HG03558 (cell line): Measurements from ENCODE around the gene FER.
"Not testable (repeated sequence)": the region's sequence is repeated elsewhere in the genome, so short reads cannot be mapped to it uniquely, and the experiment has no call there.

Experiments
- ATAC-seq: cut with Tn5 transposase; IDR thresholded peaks from one replicate; pipeline ENCODE4 v1.9.1; 2021; ENCODE audit warnings: moderate number of reproducible peaks; ENCODE audit not compliant: unreplicated experiment; ENCODE audit errors: extremely low read depth

The FER gene

GRCh38 chr5:109022056-109022455 lies 274.4 kb downstream of the FER start:
- no peak for ATAC-seq

GRCh38 chr5:109025729-109026128 lies 278.0 kb downstream of the FER start:
- not testable (repeated sequence) for ATAC-seq

DNA sequence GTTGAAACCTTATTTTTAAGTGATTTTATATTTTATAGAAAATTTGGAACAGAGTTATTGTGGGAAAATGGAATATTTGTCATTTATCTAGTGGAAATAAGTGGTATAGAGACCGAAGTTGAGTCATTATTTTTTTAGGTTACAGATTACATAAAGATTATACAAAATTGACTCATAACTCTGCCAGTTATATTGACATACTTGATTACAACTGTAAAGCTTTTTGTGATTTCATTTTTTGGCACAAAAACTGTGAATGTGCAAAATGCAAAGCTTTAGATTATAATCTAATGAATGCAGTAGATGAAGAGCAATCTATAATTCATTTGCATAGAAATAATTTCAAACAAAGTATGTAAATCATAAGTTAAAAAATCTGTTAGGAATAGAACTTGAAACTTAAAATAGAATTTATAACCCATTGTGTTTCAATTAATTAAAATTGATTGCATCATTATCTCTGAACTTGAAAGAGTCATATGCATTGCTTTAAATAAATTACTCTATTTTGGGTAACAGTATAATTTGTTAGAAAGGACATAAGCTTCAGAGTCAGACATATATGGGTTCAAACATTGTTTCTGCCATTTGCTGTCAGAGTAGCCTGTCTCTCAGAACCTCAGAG lies 280.4 kb downstream of the FER start:
- no peak for ATAC-seq

DNA sequence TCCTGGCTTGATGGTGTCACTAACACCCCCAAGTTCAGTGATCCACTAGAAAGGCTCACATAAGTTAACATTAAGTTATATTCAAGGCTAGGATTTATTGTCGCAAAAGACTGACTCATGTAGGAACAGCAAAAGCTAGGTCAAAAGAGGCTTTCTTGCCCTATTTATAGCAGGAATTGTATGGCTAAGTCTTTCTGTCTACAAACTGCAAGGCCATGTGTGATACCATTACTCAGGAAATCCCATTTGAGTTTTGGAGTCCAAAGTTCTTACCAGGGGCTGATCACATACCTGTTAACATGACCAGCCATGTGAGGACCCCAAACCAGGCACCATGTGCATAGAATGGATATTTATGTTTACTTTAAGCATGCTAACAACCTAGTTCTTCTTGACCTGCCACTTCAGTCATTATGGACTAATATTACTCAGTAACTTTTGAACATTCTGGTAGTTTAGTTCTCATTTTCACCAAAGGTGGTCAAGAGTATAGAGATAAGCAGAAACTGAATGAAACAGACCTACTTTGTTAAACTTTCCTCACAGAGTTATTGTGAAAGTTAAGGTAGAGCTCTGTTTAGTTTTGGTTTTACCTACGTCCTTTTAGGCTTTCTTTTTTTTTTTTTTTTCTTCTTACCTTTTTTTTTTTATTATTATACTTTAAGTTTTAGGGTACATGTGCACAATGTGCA lies 281.1 kb downstream of the FER start:
- peak; percentile 61 for ATAC-seq

DNA sequence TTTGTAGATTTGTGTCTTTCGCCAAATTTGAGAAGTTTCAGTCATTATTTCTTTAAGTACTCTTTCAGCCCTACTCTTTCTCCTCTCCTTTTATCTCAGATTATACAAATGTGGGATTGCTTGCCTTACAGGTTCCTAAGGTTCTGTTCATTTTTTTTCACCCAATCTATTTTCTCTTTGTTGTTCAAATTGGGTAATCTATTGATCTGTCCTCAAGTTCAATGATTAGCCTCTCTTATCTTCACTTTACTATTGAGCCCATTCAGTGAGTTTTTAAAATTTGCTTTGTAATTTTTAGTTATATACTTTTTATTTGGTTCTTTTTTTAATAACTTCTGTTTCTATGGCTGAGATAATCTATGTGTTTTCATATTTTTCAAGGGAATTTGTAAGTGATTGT lies 282.1 kb downstream of the FER start:
- no peak for ATAC-seq

DNA sequence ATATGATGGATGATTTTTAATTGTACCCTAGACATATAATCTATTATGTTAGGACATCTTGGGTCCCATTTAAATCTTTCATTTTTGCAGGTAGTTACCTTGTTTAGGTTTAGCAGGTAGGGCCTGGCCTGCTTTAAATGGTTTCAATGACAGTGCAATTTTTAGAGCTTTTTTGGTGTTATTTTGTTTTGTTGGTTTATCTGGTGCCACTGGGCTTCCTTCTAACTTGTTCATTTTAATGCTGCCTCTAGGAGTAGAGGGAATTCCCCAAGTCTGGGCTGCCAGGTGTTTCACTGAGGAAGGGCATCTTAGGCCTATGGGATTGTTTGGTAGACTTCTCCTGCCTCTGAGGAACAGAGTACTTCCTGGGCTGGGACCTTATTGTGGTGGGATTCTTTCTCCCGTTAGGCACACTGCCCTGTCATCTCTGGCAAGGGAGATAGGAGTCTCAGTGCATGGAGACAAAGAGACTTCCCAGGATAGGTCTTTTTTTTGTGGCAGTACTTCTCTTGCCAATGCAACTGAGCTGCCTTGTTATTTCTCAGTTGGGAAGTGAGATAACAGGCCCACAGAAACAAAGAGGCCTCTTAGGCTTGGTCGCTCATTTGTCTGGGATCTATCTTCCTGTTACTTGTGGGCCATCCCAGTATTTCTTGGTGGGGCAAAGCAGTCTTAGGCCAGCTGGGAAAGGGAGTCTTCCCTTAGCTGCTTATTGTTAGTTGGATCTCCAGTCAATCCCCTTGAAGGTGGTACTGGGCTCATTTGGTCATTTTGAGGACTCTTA lies 282.9 kb downstream of the FER start:
- no peak for ATAC-seq

DNA sequence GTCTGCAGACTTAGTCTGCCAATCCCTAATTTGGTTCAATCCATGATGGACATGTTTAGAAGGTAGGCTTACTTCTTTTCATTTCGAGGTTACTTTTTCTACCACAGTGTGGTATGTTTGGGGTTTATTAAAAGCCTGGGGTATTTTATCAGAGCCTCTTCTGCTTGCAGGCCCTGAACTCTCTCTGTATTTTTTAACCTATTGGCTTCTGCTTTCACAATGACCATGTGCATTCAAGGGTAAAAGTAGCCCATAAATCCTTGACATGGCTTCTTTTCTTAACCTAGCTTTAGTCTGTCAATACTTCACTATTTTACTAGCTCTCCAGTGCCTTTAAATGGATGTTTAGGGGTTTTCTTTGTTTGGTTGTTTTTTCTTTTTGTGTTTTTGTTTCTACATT lies 286.6 kb downstream of the FER start:
- ATAC-seq = no peak

DNA sequence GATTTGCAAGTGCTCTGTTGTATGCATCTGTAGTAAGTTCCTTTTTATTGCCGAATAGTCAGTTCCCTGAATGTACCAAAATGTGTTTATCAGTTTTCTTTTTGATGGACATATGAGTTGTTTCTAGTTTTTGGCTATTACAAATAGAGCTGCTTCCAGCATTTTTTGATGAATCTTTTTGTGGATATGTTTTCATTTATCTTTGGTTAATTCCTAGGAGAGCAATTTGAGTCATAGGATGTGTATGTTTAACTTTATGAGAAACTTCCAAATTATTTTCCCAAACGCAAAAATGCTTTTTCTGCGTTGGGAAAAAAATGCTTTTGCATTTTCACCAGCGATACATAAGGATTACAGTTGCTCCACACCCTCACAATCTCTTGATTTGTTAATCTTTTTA lies 287.7 kb downstream of the FER start:
- no peak for ATAC-seq

DNA sequence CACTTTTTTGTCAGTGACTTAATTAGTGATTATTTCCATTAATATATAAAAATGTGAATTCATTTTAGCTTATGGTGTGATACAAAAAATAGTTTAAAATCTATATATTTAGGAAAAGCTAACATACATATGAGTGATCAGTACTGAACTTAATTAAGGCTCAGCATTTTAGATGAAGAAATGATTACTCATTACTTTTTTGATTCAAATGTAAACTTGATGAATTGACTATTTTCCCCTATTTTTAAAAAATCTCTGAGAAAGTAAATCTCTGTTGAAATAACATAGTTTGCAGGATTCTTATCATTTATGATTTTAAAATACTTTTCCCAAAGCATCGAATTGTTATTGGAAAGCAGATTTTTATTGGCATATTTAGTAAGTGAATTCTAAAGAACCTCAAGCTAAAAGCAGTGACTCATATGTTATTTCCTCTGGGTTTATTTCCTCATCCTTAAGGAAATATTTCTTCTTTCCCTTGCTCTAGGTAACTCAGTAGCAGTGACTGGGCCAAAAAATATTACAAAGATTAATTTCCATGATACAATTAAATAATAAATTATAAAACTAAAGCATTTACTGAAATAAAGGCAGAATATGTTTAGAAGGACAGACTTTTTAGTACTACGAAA lies 290.6 kb downstream of the FER start:
- ATAC-seq = no peak

GRCh38 chr5:109041317-109041716 lies 293.6 kb downstream of the FER start:
- ATAC-seq = no peak

- no peak for ATAC-seq
Observed at GRCh38 chr5:109045710-109046109, 298.0 kb downstream of the FER start.

DNA sequence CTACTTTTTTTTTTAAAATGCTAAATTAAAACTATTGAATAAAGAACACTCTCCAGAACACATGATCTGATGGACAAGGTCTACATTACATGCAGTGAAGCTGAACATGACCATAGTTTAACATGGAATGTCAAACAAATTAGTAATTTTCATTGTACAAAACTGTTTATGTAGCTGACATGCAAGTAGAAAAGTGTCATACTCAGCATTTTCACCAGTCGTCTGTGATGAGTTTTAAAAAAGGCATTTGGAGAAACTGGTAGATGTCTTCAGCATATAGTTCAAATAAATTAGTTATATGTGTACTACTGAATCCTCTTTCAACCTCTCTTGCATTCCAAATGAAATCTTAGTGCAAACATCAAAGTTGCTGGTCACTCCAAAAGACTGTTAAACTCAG lies 301.9 kb downstream of the FER start:
- ATAC-seq = no peak

DNA sequence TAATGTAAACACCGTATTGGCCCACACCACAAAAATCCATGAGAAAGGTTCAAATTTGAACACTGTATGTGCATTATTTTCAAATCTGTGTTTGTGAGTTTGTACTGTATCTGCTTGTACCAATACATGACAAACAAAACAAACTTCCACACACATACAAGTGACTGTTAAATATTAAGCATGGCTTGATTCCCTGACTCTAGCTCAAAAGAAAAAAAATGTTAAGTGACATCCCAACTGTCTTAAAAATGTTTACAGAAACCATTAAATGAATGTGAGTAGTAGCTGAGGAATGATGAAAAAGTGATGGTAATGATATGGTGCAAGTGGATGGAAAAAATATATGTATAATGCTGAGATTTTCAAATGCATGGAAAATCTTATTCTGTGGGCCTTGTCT lies 302.6 kb downstream of the FER start:
- not testable (repeated sequence) for ATAC-seq

DNA sequence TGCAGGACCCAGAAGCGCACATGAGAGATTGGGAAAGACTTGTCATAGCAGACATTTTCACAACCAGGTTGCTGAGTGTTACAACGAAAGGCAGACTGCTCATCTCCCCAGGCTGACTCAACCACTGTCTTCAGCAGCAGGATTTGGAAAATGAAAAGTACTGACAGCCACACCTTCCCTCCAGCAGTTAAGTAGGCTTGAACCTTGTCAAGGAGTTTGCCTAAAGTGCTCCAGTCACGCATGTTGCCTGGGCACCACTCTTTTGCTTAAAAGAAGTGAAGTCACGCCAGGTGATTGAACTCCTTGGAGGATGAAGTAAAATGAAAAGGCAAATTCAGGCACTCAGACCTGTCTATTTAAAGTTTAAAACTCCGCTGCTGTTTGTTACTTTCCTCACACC lies 304.5 kb downstream of the FER start:
- ATAC-seq = not testable (repeated sequence)

DNA sequence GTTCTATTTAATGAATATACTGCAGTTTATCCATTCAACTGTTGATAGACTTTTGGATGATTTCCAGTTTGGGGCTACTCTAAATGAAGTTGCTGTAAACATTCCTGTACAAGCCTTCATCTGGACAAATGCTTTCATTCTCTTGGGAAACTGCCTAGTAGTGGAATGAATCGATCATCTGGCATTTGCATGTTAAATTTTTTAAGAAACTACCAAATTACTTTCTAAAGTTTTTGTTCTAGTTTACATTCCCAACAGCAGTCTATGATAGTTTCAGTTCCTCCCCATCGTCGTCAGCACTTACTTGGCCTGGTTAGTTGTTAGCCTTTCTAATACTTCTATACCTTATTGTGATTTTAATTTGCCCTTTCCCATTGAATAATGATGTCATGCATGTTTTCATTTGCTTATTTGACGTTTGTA lies 306.3 kb downstream of the FER start:
- ATAC-seq = no peak

- no peak for ATAC-seq
Observed at GRCh38 chr5:109060378-109061025, 312.8 kb downstream of the FER start.

GRCh38 chr5:109062664-109063063 lies 315.0 kb downstream of the FER start:
- ATAC-seq = no peak

DNA sequence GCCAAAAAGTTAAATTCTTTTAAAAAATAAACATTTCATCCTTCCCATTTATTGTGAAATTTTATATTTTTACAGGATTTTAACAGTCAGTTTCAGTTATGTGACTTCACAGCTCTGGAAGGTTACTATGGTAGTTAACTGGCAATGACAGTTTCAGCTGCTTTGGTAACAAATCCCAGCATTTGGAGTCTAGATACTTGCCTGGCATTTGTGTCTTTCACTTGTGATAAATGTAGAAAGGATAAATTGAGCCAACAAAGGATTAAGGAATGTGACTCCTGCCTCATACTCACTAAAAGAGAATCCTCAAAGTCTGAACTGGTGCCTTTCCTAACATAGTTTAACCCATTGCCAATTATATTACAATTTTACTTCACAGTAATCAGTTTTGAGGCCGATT lies 315.5 kb downstream of the FER start:
- ATAC-seq = no peak

- no peak for ATAC-seq
Observed at GRCh38 chr5:109076741-109077140, 329.0 kb downstream of the FER start.

DNA sequence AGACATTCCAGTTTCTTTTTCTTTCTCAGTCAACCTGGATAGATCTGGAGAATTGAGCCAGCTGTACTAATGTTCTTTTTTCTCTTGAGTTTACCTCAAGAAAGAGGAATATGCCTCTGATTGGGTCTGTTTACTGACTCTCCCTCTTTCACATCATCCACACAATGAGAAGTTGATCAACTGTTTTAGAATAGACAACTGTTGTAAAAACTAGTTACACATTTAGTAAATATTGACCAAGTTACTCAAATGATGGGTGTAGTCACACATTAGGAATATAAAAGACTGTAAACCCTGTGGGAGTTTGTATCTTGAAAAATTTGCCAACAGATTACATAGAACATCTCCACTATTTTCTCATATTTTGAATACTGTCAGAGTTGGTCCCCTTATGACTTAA lies 330.8 kb downstream of the FER start:
- ATAC-seq = no peak
